Stomach (tissue), 9 donors: ENCODE results near the gene EPHB1. TPM values are rescaled to one million over a fixed set of nuclear protein-coding genes. Genes with fewer than 3 reads are reported as not detected.

Source experiments
- DNase-seq, 2 donors: peaks; one replicate each; pipeline versions ENCODE4 v3.0.0 to v3.0.0-alpha.2; 2013 to 2019
- H3K27ac ChIP-seq, 5 donors: fragments of 200-600 bp in 4 of 5; sonication (generic) in 4 of 5; one replicate each; pipeline ENCODE4 v1.5.1; 2013 to 2019; ENCODE audit warnings: mild to moderate bottlenecking in 1 of 5, moderate library complexity in 1 of 5
- H3K27me3 ChIP-seq, 3 donors: fragments of 200-600 bp; sonication (generic); one replicate each; pipeline ENCODE4 v1.5.1; 2017 to 2019; ENCODE audit warnings: mixed run types in 1 of 3
- H3K36me3 ChIP-seq, 4 donors: fragments of 200-600 bp; sonication (generic); 1 replicate in 3 of 4; 2 replicates in 1 of 4; pipeline ENCODE4 v1.5.1; 2016 to 2019
- H3K4me1 ChIP-seq, 4 donors: fragments of 200-600 bp; sonication (generic); one replicate each; pipeline ENCODE4 v1.5.1; 2016 to 2019
- H3K4me3 ChIP-seq, 4 donors: fragments of 200-600 bp; sonication (generic) in 3 of 4; one replicate each; pipeline ENCODE4 v1.5.1; 2016 to 2019; ENCODE audit warnings: mild to moderate bottlenecking in 1 of 4
- H3K9me3 ChIP-seq, 4 donors: fragments of 200-600 bp; sonication (generic); one replicate each; pipeline ENCODE4 v1.5.1; 2016 to 2019
- EP300 ChIP-seq: sonication (generic); formaldehyde crosslinking; IDR thresholded peaks from one replicate; pipeline ENCODE4 v1.6.1; 2017; ENCODE audit warnings: antibody characterized with exemption
- POLR2A ChIP-seq, 4 donors: fragments of 450-650 bp; IDR thresholded peaks; one replicate each; pipeline ENCODE4 v1.6.1; 2016; ENCODE audit warnings: antibody characterized with exemption in 4 of 4, control low read depth in 2 of 4, mild to moderate bottlenecking in 1 of 4, moderate library complexity in 1 of 4
- POLR2AphosphoS5 ChIP-seq, 3 donors: sonication (generic); formaldehyde crosslinking; IDR thresholded peaks; one replicate each; pipeline ENCODE4 v1.6.1; 2016; ENCODE audit warnings: antibody characterized with exemption in 3 of 3
- WGBS, 5 donors: extraction: QIAGEN DNeasy Blood & Tissue Kit in 3 of 5; methylation state at CpG; one replicate each; pipeline versions ENCODE4 v1.1.5 to v1.1.7; 2013 to 2018; 5-methylcytosine and 5-hydroxymethylcytosine counted together
- intact Hi-C: fragments of 100-400 bp; cut with DNase I; formaldehyde crosslinking; loops from one replicate; pipeline ENCODE4 v1.15.1; 2023; ENCODE audit warnings: low total_unique reads
- polyA plus RNA-seq, 3 donors: library from polyadenylated mRNA; stranded (reverse); fragments of 200-250 nt; gene quantifications; one replicate each; pipeline ENCODE4 v1.2.3, GENCODE V29; 2013
- total RNA-seq, 5 donors: library from RNA; depleted of rRNA; stranded (reverse); fragments of >200 nt; gene quantifications; one replicate each; pipeline versions ENCODE4 v1.1.0 to v1.2.3, GENCODE V29; 2014 to 2016
- TF ChIP-seq, protein P1 (sequence below), 7 experiments: fragments of 450-650 bp in 4 of 7; fragments of 200-600 bp in 3 of 7; sonication (generic) in 3 of 7; IDR thresholded peaks; one replicate each; pipeline ENCODE4 v1.5.1; 2016 to 2019; ENCODE audit warnings: antibody characterized with exemption in 7 of 7, control low read depth in 2 of 7, mild to moderate bottlenecking in 1 of 7
- donor health status: healthy with polysubstance abuse.
- donor health status: Bipolar disorder and iron deficiency.
- donor health status: healthy.

Gene EPHB1
- total and polyA plus RNA-seq, 8 donors: 0.13 to 2.3 (median 1.0) TPM; not detected in 4

DNA sequence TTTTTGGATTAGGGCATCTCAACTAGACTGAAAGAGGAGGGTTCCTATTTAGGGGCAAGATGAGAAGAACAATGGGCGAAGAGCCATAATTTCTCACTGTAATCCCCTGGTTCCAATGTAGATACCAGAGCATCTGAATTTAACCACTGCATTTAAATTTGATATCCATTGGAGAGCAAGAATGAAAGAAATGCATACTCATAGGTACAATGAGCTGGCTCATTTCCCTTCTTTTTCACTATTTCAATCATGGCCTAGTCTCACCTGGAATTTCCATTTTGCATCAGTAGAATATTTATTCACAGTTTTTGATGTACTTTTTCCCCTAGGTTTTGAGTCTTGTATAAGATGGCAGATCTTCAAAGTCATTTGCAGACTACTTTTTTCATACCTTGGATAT is 13.8 kb downstream of the EPHB1 start:
- intact Hi-C loops: no loop called here
- Histone ChIP-seq H3K36me3 (no peaks in the 10 kb centered on the region), H3K27me3 (peaks cover 0 to 6% (median 0%) of the 10 kb centered on the region in 3 donors), H3K9me3 (no peaks in the 10 kb centered on the region), H3K4me3 (no peak overlapping the region), H3K4me1 (peaks cover 0 to 8% (median 5%) of the 10 kb centered on the region in 4 donors), H3K27ac (no peak overlapping the region)
- WGBS, 5 donors: 88 to 100% (median 96%) methylated on average over 1 of the region's 1 CpG
- TF ChIP-seq EP300 (no peak), POLR2AphosphoS5 (IDR thresholded peaks at IDR 0.05) (no peak), POLR2A (IDR thresholded peaks at IDR 0.05) (no peak)
- TF ChIP-seq, protein P1, sequence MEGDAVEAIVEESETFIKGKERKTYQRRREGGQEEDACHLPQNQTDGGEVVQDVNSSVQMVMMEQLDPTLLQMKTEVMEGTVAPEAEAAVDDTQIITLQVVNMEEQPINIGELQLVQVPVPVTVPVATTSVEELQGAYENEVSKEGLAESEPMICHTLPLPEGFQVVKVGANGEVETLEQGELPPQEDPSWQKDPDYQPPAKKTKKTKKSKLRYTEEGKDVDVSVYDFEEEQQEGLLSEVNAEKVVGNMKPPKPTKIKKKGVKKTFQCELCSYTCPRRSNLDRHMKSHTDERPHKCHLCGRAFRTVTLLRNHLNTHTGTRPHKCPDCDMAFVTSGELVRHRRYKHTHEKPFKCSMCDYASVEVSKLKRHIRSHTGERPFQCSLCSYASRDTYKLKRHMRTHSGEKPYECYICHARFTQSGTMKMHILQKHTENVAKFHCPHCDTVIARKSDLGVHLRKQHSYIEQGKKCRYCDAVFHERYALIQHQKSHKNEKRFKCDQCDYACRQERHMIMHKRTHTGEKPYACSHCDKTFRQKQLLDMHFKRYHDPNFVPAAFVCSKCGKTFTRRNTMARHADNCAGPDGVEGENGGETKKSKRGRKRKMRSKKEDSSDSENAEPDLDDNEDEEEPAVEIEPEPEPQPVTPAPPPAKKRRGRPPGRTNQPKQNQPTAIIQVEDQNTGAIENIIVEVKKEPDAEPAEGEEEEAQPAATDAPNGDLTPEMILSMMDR (IDR thresholded peaks at IDR 0.05): no peak
- DNase-seq: no peak

DNA sequence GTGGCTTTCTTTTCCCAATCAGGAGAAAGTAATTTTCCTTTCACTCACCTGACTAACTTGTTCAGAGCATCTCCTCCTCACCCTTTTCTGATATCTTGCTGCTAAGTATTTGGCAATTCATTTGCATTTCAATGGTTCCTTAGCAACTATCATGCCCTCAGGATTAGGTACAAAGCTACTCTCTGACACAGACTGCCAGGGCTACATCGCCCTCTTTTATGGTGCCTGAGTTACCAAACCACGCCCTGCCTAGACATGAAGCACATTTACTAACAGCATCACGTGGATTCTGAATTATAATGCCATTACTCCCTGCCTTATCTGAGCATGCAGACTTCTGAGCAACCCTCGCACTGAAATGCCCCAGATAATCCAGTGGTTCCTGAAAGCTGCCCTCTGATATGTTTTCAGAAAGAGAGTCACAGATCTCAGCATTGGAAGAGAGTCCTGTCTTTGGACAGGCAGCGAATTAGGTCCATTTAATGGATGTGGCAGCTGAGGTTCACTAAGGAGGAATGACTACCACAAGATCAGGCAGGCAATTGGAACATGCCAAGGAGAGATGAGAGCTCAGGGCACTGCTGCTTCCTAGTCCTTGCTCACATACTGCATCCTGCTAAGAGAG is 14.5 kb downstream of the EPHB1 start:
- peaks cover 0 to 8% (median 5%) of the 10 kb centered on the region in 4 donors for H3K4me1 ChIP-seq
- intact Hi-C loops: no loop called here
- peak in 1 of 3 donors; percentile 45 for TF ChIP-seq POLR2AphosphoS5 (IDR thresholded peaks at IDR 0.05)
- TF ChIP-seq POLR2A (IDR thresholded peaks at IDR 0.05): no peak
- H3K27me3 ChIP-seq: peaks cover 0 to 6% (median 0%) of the 10 kb centered on the region in 3 donors
- no peak overlapping the region for H3K27ac ChIP-seq
- H3K36me3 ChIP-seq: no peaks in the 10 kb centered on the region
- WGBS, 5 donors: 29 to 50% (median 45%) methylated on average over 5 of the region's 5 CpGs
- DNase-seq: peak in 1 of 2 donors; percentile 70
- H3K4me3 ChIP-seq: no peak overlapping the region
- no peaks in the 10 kb centered on the region for H3K9me3 ChIP-seq

DNA sequence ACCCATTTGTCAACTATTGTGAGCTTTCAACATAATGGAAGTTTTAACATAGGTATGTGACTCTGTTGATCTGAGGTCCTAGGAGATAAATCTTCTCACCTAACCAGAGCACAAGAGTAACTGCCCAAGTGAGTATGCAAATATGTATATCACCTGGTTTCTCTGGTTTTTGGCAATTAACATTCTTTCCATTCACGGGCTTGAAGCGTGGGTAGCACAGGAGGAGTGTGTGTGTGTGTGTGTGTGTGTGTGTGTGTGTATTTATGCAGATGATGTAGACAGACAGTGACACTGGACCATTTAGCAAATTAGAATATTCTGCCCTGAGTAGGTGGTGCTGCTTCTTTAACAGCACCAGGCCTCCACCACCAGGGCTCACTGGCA is 15.0 kb downstream of the EPHB1 start:
- intact Hi-C loops: no loop called here
- no peak for DNase-seq
- TF ChIP-seq EP300 (no peak), POLR2AphosphoS5 (IDR thresholded peaks at IDR 0.05) (no peak), POLR2A (IDR thresholded peaks at IDR 0.05) (no peak)
- TF ChIP-seq, protein P1 (IDR thresholded peaks at IDR 0.05): no peak
- no peaks in the 10 kb centered on the region for H3K9me3 ChIP-seq
- WGBS, 5 donors: 25 to 32% (median 30%) methylated on average over 2 of the region's 2 CpGs
- H3K27me3 ChIP-seq: peaks cover 0 to 6% (median 0%) of the 10 kb centered on the region in 3 donors
- no peak overlapping the region for H3K27ac ChIP-seq
- no peaks in the 10 kb centered on the region for H3K36me3 ChIP-seq
- peaks cover 0 to 8% (median 5%) of the 10 kb centered on the region in 4 donors for H3K4me1 ChIP-seq
- no peak overlapping the region for H3K4me3 ChIP-seq

DNA sequence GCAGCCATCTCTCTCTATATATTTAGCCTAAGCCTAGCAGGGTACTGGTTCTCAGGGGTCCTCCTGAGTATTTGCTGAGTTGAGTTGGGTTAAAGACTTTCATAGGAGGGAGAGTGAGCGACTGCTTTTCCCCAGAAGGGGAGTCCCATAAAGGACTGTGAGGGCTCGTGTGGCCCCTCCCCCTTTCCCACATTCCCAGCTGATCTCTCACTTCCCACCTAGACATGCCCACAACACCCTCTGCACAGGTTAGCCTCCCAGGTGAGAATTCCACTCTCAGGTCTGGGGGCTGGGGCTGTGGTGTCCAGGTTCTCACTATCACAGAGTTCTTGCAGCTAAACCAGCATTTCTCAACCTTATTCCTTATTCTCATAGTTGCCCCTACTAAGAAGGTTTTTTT is 15.8 kb downstream of the EPHB1 start:
- 81 to 89% (median 82%) methylated on average over 2 of the region's 2 CpGs for WGBS, 5 donors
- intact Hi-C loops: no loop called here
- no peak overlapping the region for H3K4me3 ChIP-seq
- peaks cover 0 to 8% (median 5%) of the 10 kb centered on the region in 4 donors for H3K4me1 ChIP-seq
- H3K27me3 ChIP-seq: no peaks in the 10 kb centered on the region
- H3K27ac ChIP-seq: no peak overlapping the region
- no peaks in the 10 kb centered on the region for H3K9me3 ChIP-seq
- no peak for TF ChIP-seq POLR2A (IDR thresholded peaks at IDR 0.05)
- TF ChIP-seq EP300: no peak
- TF ChIP-seq POLR2AphosphoS5 (IDR thresholded peaks at IDR 0.05): no peak
- TF ChIP-seq, protein P1 (IDR thresholded peaks at IDR 0.05): no peak
- H3K36me3 ChIP-seq: no peaks in the 10 kb centered on the region
- DNase-seq: no peak

DNA sequence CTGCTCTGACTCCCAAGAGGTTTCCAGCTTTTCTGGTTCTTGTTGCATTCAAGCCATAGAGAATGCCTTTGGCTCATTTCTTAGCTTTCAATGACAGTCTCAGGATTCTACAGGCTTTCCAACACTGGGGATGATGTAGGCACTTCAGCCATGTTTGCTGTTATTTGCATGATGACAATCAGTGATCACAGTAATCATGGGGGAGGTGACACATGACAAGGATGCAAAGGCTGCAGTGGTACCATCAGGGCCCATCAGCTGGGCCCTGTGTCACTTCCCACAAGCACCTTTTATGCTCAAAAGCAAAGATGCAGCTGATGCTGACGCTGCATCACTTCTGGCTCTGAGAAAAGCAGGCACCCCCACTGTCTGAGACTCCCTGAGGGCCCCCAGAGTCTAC is 18.6 kb downstream of the EPHB1 start:
- TF ChIP-seq POLR2A (IDR thresholded peaks at IDR 0.05) (no peak), POLR2AphosphoS5 (IDR thresholded peaks at IDR 0.05) (no peak), EP300 (no peak)
- TF ChIP-seq, protein P1 (IDR thresholded peaks at IDR 0.05): no peak
- intact Hi-C loops: no loop called here
- 0 to 50% (median 29%) methylated on average over 1 of the region's 1 CpG for WGBS, 5 donors

More for the DNA sequence above, 18.6 kb downstream of the EPHB1 start:
- peaks cover 0 to 8% (median 5%) of the 10 kb centered on the region in 4 donors for H3K4me1 ChIP-seq
- no peaks in the 10 kb centered on the region for H3K9me3 ChIP-seq
- no peak for DNase-seq
- no peak overlapping the region for H3K4me3 ChIP-seq
- no peak overlapping the region for H3K27ac ChIP-seq
- H3K36me3 ChIP-seq: no peaks in the 10 kb centered on the region
- no peaks in the 10 kb centered on the region for H3K27me3 ChIP-seq
